ENCODE results near the gene HSPE1. TPM values are rescaled to one million over a fixed set of nuclear protein-coding genes. Genes with fewer than 3 reads are reported as not detected.
A peak's percentile ranks its signal among the peaks of the same experiment; 100 is the strongest.
"Not testable (repeated sequence)": the region's sequence is repeated elsewhere in the genome, so short reads cannot be mapped to it uniquely, and the experiment has no call there.

The HSPE1 gene
- total and polyA plus RNA-seq, 2 experiments from 2014 or later, result 175 to 620 TPM

- Histone ChIP-seq H3K27ac (no peak overlapping the region), H3K36me3 (peaks cover 30% of the 10 kb centered on the region), H3K4me1 (ENCODE audit: low read depth) (no peaks in the 10 kb centered on the region)
Measured at GRCh38 chr2:197464175-197464574, 36.0 kb upstream of the HSPE1 start.

GRCh38 chr2:197472166-197472565, 28.0 kb upstream of the HSPE1 start:
- H3K9me3 ChIP-seq (ENCODE audit: low read depth), result no peaks in the 10 kb centered on the region
- no peak for TF ChIP-seq CTCF (IDR thresholded peaks at IDR 0.05; ENCODE audit: low read depth, low read length)
- H3K36me3 ChIP-seq, result peaks cover 44% of the 10 kb centered on the region
- no peak overlapping the region for H3K4me3 ChIP-seq
- no peaks in the 10 kb centered on the region for H3K27me3 ChIP-seq
- no peak overlapping the region for H3K27ac ChIP-seq
- no peaks in the 10 kb centered on the region for H3K4me1 ChIP-seq (ENCODE audit: low read depth)
- no peak for DNase-seq (ENCODE audit: low read depth in 1 of 2, low spot score in 1 of 2)

More at GRCh38 chr2:197464175-197464574, 36.0 kb upstream of the HSPE1 start:
- Histone ChIP-seq H3K4me3 (no peak overlapping the region), H3K27me3 (no peaks in the 10 kb centered on the region), H3K9me3 (ENCODE audit: low read depth) (no peaks in the 10 kb centered on the region)
- TF ChIP-seq CTCF (IDR thresholded peaks at IDR 0.05; ENCODE audit: low read depth, low read length), result no peak
- peak in 1 of 2 donors; percentile 23 for DNase-seq (ENCODE audit: low read depth in 1 of 2, low spot score in 1 of 2)

GRCh38 chr2:197477797-197478196, 22.4 kb upstream of the HSPE1 start:
- Histone ChIP-seq H3K36me3 (peaks cover 25% of the 10 kb centered on the region), H3K27ac (no peak overlapping the region)

GRCh38 chr2:197480165-197481036, 19.8 kb upstream of the HSPE1 start:
- Histone ChIP-seq H3K4me3 (no peak overlapping the region), H3K9me3 (ENCODE audit: low read depth) (no peaks in the 10 kb centered on the region), H3K27ac (no peak overlapping the region), H3K36me3 (peaks cover 7% of the 10 kb centered on the region), H3K4me1 (ENCODE audit: low read depth) (no peaks in the 10 kb centered on the region), H3K27me3 (no peaks in the 10 kb centered on the region)
- TF ChIP-seq CTCF (IDR thresholded peaks at IDR 0.05; ENCODE audit: low read depth, low read length), result no peak
- DNase-seq (ENCODE audit: low read depth in 1 of 2, low spot score in 1 of 2), result no peak

More at GRCh38 chr2:197477797-197478196, 22.4 kb upstream of the HSPE1 start:
- Histone ChIP-seq H3K4me3 (no peak overlapping the region), H3K27me3 (no peaks in the 10 kb centered on the region), H3K9me3 (ENCODE audit: low read depth) (no peaks in the 10 kb centered on the region), H3K4me1 (ENCODE audit: low read depth) (no peaks in the 10 kb centered on the region)
- no peak for DNase-seq (ENCODE audit: low read depth in 1 of 2, low spot score in 1 of 2)
- TF ChIP-seq CTCF (IDR thresholded peaks at IDR 0.05; ENCODE audit: low read depth, low read length), result no peak

GRCh38 chr2:197484248-197484647, 15.9 kb upstream of the HSPE1 start:
- not testable (repeated sequence) for H3K27me3 ChIP-seq; H3K4me1 ChIP-seq (ENCODE audit: low read depth); H3K9me3 ChIP-seq (ENCODE audit: low read depth); H3K27ac ChIP-seq; H3K4me3 ChIP-seq; DNase-seq (ENCODE audit: low read depth in 1 of 2, low spot score in 1 of 2)
- peaks cover 33% of the 10 kb centered on the region for H3K36me3 ChIP-seq

GRCh38 chr2:197486175-197486574, 14.0 kb upstream of the HSPE1 start:
- DNase-seq (ENCODE audit: low read depth in 1 of 2, low spot score in 1 of 2), result no peak
- no peak overlapping the region for H3K27ac ChIP-seq
- H3K4me1 ChIP-seq (ENCODE audit: low read depth), result no peaks in the 10 kb centered on the region
- peaks cover 51% of the 10 kb centered on the region for H3K36me3 ChIP-seq
- no peak for TF ChIP-seq CTCF (IDR thresholded peaks at IDR 0.05; ENCODE audit: low read depth, low read length)
- H3K27me3 ChIP-seq, result no peaks in the 10 kb centered on the region
- H3K9me3 ChIP-seq (ENCODE audit: low read depth), result no peaks in the 10 kb centered on the region
- H3K4me3 ChIP-seq, result no peak overlapping the region
